NCI-H1694 (cell line): ENCODE data around the gene MOB1B.

Source experiments
- DNase-seq: peaks from one replicate; lab custom pipeline; 2025; lab: John Stamatoyannopoulos, UW

Gene MOB1B

DNA sequence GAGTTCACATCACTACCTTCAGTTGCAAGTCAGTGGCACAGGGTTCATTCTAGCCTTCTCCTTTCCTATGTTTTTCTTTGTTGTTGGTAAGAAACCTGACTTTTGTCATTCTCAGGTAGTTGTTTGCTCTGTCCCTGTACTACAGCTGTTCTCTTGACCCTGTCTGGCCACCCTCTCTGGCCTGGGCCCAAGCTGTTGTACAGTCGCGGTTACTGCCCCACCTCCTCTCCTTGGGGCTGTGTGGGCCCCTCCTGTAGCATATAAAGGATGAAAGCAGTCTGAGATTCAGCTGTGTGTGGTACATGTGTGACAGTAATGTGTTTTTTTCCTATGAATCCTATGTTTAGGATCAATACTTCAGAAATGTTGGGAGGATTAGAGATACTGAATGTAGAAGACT, 12.5 kb downstream of the MOB1B start:
- no peak for DNase-seq

GRCh38 chr4:70915036-70915815, 13.1 kb downstream of the MOB1B start:
- no peak for DNase-seq

DNA sequence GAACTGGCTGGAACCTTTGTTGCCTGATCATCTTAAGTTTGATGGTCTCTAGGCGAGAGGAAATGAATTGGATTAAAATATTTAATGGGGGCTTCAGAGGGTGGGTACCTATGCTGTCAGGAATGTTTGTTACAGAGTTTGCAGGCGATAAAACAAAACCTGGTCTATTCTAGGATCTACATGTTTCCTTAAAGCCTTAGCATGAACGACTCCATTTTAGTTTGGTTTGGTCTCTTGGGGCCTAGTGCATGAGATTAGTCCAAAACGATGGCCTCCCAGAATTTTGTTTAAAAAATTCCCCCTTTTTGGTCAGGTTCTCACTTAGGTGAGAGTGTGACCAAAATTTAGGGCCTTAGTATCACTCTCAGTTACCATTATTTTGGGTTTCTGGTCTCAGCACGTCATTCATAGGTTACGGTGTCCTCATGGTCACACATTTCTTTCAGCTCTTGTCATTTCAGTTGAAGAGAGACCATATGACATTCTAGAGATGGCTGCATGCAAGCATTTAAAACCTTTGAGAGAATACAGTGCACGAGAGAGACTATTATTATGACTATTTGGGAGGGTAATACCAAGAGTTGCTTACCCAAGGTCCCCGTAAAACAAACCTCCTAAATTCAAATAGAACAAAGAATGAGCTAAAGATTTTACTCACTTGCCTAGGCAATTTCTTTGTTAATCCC, 13.8 kb downstream of the MOB1B start:
- DNase-seq = no peak

DNA sequence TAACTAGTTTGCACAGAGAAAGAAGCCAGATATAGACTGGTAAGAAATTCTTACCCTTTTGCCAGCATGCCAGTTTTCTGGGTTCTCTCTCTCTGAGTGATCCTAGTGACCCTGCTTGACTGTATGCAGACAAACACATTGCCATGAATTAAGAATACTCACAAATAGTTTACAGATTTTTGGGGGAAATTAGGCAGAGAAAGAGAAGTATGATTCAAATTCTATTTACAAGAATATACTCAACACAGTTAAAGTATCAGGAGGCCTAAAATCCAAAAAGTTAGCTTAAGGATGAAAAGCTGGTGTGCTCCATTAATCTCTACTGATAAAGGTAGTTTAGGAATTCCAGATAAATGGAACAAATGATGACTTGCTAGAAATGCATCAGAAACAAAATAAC, 18.4 kb downstream of the MOB1B start:
- DNase-seq = no peak

GRCh38 chr4:70925418-70925817, 23.2 kb downstream of the MOB1B start:
- no peak for DNase-seq

DNA sequence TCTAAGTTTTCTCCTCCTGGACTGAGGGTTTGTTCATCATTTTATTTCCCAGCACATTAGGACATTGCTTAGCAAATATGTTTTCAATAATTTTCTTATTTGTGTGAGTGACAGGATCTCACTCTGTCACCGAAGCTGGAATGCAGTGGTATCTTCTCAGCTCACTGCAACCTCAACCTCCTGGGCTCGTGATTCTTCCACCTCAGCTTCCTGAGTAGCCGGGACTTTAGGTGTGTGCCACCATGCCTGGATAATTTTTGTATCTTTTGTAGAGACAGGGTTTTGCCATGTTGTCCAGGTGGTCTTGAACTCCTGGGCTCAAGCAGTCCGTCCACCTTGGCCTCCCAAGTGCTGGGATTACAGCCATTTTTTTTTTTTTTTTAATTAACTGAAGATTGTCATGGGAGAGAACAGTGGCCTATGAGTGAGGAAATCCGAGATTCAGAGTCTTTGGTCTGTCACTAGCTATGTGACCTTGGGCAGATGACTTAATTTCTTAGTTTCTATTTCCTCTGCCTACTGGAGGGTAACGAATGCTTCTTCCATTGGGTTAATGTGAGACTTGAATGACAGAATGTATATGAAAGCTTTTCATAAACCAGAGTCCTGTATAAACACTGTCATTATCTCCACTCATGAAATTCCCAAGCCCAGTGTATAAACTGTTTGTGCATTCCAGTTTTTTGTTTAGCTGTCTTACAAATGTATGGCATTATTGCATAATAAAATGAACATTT, 23.9 kb downstream of the MOB1B start:
- no peak for DNase-seq

DNA sequence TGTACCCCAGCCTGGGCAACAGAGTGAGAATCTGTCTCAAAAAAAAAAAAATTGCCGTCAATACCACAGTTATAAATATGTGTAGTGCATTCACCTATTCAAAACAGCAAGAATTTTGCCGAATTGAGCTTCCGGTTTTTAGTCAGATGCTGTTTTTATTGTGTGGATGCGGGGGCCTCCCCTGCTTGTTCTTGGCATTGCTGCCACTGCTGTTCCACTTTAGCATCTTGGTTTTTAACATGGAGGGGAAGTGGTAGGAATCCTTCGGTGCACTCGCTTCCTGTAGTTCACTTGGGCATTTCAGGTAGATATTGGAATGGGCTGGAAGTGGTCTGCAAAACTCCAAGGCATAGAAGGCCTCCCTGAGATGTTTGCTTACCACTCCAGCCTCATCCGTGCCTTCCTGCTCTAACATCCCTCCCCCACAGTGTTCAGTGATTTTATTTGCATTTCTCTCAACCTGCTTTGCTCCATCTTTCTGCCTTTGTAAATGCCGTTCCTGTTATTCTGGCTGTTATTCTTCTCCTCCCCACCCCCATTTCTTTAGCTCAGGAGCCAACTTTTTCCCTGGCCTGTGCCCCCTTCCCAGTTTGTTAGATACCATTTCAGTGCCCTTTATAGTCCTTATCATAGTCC, 25.5 kb downstream of the MOB1B start:
- DNase-seq = no peak

DNA sequence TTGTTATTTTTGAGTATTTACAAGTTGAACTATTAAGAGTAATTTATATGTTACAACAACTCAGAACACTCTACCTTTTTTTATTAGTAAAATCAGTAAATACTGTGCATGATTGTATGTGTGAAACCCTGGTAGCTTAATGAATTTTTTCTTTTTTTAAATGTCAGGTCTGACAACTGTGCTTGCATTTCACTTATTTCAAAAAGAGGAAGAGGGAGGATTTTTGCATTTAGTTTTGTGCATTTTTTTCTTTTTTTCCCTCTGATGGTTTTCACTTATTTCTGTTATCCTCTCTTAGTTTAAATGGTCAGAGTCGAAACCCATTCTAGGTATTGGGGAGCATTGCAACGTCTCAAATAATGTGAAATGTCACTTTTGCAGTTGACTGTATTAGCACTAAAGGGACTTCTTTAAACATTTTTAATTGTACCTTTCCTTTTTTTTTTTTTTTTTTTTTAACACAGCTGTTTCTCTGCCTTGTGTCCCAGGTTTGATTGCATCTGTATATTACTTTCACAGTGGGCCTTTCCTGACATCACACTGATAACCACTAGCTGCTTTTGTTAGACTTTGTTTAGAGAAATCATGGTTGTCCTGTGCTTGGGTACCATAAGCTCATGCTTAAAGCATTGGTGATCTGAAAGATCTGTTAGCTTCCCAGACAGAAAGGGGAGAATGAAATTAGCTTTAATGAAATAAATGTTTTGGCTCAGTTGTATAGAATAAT, 28.5 kb downstream of the MOB1B start:
- DNase-seq = no peak

DNA sequence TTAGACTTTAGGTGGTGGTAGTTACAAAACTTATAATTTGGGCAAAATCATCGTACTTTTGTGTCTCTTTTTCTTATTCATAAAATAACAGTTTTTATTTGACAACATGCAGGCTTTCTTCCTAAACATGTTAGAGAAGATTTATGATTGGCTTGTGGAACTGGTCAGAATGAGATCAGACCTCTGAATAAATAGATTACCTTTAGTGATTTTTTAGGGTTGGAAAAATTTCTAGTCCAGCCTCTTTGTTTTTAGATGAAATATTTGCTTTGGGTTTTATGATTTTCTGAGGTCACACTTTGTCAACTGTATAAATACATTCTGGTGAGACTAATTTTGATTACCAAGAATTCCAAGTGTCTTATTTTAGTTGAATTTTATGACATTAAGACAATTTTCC, 29.2 kb downstream of the MOB1B start:
- no peak for DNase-seq

DNA sequence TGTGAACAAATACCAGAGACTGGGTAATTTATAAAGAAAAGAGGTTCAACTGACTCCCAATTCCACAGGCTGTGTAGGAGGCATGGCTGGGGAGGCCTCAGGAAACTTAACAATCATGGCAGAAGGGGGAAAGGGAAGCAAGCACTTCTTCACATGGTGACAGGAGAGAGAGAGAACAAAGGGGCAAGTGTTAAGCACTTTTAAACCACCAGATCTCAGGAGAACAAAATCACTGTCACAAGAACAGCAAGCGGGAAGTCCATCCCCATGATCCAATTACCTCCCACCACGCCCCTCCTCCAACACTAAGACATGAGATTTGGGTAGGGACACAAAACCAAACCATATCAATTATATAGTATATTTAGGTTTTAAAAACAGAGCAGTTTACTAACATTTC, 30.8 kb downstream of the MOB1B start:
- no peak for DNase-seq

DNA sequence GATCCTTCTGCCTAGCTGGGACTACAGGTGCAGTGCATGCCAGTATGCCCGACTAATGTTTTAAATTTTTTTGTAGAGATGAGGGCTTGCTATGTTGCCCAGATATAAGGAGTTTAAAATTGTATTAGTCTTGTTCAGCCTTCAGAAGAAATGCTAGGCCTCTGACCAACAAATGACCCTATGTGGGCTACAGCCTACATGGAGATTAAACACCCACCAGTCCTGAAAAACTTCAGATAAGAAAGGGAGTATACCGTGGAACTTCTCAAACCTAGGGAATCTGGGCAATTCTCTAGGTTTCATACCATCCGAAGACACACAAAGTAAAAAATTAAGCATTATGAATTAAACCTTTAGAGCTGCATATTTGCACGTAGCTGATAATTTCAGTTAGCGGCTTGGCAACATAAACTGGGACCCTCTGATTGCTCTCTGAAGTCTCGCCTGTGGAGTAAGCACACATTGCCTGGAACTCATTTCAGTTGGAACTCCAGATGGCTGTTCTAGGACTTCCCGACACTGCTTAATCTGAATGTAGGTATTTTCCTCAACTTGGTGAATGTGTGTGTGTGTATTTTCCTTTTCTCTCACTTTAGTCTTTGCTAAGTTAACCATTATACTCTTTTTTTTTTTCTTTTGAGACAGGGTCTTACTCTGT, 33.0 kb downstream of the MOB1B start:
- no peak for DNase-seq

GRCh38 chr4:70936200-70936787, 34.1 kb downstream of the MOB1B start:
- no peak for DNase-seq

DNA sequence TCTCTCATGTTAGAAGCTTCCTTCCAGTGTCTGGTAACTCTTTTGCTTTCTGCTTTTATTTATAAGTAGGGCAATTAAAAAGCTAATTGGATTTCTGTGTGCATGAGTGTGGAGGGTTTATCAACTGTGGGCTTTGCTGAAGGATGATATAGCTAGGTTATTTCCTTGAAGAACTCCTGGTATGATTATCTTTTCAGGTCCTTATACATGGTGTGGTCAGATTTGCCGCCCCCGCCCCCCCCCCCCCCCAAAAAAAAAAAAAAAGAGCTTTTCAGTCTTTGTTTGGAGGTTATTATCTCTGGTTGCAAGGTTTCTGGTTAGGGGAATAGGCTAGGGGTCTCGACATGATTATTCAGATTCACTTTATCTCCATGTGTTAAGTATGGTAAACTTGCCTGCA, 35.9 kb downstream of the MOB1B start:
- no peak for DNase-seq

DNA sequence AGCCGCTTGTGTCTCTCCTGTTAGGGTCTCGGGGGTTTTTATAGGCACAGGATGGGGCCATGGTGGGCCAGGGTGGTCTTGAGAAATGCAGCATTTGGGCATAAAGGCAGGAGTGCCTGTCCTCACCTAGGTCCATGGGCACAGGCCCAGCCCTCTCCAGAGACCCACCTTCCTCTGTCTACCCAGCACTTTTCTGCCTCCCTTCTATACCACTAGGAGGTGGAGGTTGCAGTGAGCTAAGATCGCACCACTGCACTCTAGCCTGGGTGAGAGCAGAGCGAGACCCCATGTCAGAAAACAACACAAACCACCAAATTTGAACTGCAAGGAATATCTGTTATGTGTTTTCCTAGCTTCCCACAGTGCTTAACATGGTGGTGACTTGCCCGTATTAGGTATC, 38.0 kb downstream of the MOB1B start:
- no peak for DNase-seq

DNA sequence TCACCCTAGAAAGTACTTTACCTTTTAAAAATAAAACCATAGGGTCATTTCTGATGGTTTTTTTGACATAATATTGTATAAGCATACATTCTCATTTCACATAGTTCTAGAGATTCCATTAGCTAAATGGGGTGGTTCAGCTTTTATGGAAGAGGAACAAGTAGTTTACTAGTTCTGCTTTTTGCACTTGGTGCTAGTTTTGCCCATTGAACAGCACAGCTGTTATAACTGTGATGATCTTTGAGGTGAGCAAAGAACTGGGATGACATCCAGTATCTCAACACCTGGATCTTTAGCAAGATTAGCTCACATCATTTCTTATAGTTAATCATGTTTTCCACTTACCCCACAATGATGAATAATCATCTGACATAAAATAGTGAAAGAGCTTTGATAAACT, 40.9 kb downstream of the MOB1B start:
- DNase-seq = no peak

GRCh38 chr4:70945046-70945445, 42.9 kb downstream of the MOB1B start:
- DNase-seq = no peak

DNA sequence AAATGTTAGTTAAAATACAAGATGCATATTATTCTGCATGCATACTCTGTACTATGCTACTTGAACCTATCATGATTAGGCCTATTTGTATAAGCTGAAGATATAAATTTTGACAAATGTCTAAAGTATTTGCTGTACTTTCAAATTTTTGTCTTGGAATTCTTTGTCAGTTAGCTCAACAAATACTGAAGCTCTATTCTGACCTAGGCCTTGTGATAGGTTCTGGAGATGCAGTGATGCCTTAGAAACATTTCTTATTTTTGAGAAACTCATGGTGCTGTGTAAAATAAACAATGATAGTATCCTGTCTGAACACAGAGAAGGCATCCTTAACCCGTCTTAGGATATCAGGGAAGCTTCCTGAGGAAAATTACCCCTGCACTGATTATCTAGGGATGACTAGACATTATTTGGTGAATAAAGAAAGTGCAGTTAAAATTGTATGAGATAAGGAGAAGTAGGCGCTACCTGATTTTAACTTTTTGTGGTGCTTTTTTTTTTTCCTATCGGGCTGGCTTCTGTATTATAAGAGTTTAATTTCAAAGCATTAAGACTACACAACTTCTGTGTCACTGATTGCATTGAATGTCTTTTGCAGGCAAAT, 43.4 kb downstream of the MOB1B start:
- no peak for DNase-seq

- no peak for DNase-seq
Observed at GRCh38 chr4:70946939-70947338, 44.8 kb downstream of the MOB1B start.

GRCh38 chr4:70948665-70949260, 46.6 kb downstream of the MOB1B start:
- DNase-seq = no peak

GRCh38 chr4:70954032-70954431, 51.9 kb downstream of the MOB1B start:
- DNase-seq = no peak
